Measurements from ENCODE around the gene C6orf132.

The C6orf132 gene

GRCh38 chr6:42140032-42140431 is 2.4 kb downstream of the C6orf132 start:
- no peaks in the 10 kb centered on the region for H3K79me2 ChIP-seq (ENCODE audit: control insufficient read depth, low read length)
- peaks cover 33% of the 10 kb centered on the region for H3K27me3 ChIP-seq (ENCODE audit: control insufficient read depth, low read length)
- TF ChIP-seq EZH2phosphoT487 (IDR thresholded peaks at IDR 0.05; ENCODE audit: borderline replicate concordance, low read length), result no peak
- H3K4me1 ChIP-seq (ENCODE audit: control insufficient read depth, low read length), result peaks cover 18% of the 10 kb centered on the region
- no peaks in the 10 kb centered on the region for H3K9me2 ChIP-seq (replicated peaks; ENCODE audit: control insufficient read depth, low read length)
- H3K9me3 ChIP-seq (ENCODE audit: control insufficient read depth, insufficient read depth, low read length), result no peaks in the 10 kb centered on the region
- no peak overlapping the region for H3K27ac ChIP-seq (ENCODE audit: low read depth, low read length)
- no peaks in the 10 kb centered on the region for H3K36me3 ChIP-seq (ENCODE audit: control insufficient read depth, low read length)
- H3K4me3 ChIP-seq (ENCODE audit: low read length), result no peak overlapping the region
- H3K4me2 ChIP-seq (ENCODE audit: low read length), result no peak overlapping the region
- no peaks in the 10 kb centered on the region for H3F3A ChIP-seq (ENCODE audit: control insufficient read depth, insufficient read depth)
- H4K20me1 ChIP-seq (ENCODE audit: control insufficient read depth, insufficient read depth, low read depth, low read length), result no peaks in the 10 kb centered on the region

GRCh38 chr6:42138630-42139619 is 3.5 kb downstream of the C6orf132 start:
- no peak for TF ChIP-seq CTCF (IDR thresholded peaks at IDR 0.05; ENCODE audit: low read depth, low read length, poor library complexity, severe bottlenecking)
- Histone ChIP-seq H3F3A (ENCODE audit: control insufficient read depth, insufficient read depth) (no peaks in the 10 kb centered on the region), H4K20me1 (ENCODE audit: control insufficient read depth, insufficient read depth, low read depth, low read length) (no peaks in the 10 kb centered on the region), H3K4me2 (ENCODE audit: low read length) (no peak overlapping the region), H3K9me3 (ENCODE audit: control insufficient read depth, insufficient read depth, low read length) (no peaks in the 10 kb centered on the region), H3K9me2 (replicated peaks; ENCODE audit: control insufficient read depth, low read length) (no peaks in the 10 kb centered on the region), H3K36me3 (ENCODE audit: control insufficient read depth, low read length) (no peaks in the 10 kb centered on the region), H3K27me3 (ENCODE audit: control insufficient read depth, low read length) (peaks cover 33% of the 10 kb centered on the region), H3K79me2 (ENCODE audit: control insufficient read depth, low read length) (no peaks in the 10 kb centered on the region), H3K4me1 (ENCODE audit: control insufficient read depth, low read length) (peaks cover 18% of the 10 kb centered on the region), H3K4me3 (ENCODE audit: low read length) (no peak overlapping the region), H3K27ac (ENCODE audit: low read depth, low read length) (no peak overlapping the region)

GRCh38 chr6:42138190-42138589 is 4.2 kb downstream of the C6orf132 start:
- Histone ChIP-seq H3K9me2 (replicated peaks; ENCODE audit: control insufficient read depth, low read length) (no peaks in the 10 kb centered on the region), H3K36me3 (ENCODE audit: control insufficient read depth, low read length) (no peaks in the 10 kb centered on the region), H3K27ac (ENCODE audit: low read depth, low read length) (no peak overlapping the region), H3F3A (ENCODE audit: control insufficient read depth, insufficient read depth) (no peaks in the 10 kb centered on the region), H4K20me1 (ENCODE audit: control insufficient read depth, insufficient read depth, low read depth, low read length) (no peaks in the 10 kb centered on the region), H3K4me2 (ENCODE audit: low read length) (no peak overlapping the region), H3K4me3 (ENCODE audit: low read length) (no peak overlapping the region), H3K4me1 (ENCODE audit: control insufficient read depth, low read length) (peaks cover 18% of the 10 kb centered on the region), H3K27me3 (ENCODE audit: control insufficient read depth, low read length) (peaks cover 28% of the 10 kb centered on the region), H3K9me3 (ENCODE audit: control insufficient read depth, insufficient read depth, low read length) (no peaks in the 10 kb centered on the region), H3K79me2 (ENCODE audit: control insufficient read depth, low read length) (no peaks in the 10 kb centered on the region)
- TF ChIP-seq CTCF (IDR thresholded peaks at IDR 0.05; ENCODE audit: low read depth, low read length, poor library complexity, severe bottlenecking) (no peak), EZH2phosphoT487 (IDR thresholded peaks at IDR 0.05; ENCODE audit: borderline replicate concordance, low read length) (no peak)

GRCh38 chr6:42137194-42137753 is 5.1 kb downstream of the C6orf132 start:
- Histone ChIP-seq H3K36me3 (ENCODE audit: control insufficient read depth, low read length) (no peaks in the 10 kb centered on the region), H3K4me3 (ENCODE audit: low read length) (peak overlapping the region; percentile 65), H4K20me1 (ENCODE audit: control insufficient read depth, insufficient read depth, low read depth, low read length) (no peaks in the 10 kb centered on the region), H3K4me2 (ENCODE audit: low read length) (peak overlapping the region; percentile 85), H3F3A (ENCODE audit: control insufficient read depth, insufficient read depth) (no peaks in the 10 kb centered on the region), H3K79me2 (ENCODE audit: control insufficient read depth, low read length) (no peaks in the 10 kb centered on the region), H3K27me3 (ENCODE audit: control insufficient read depth, low read length) (peaks cover 22% of the 10 kb centered on the region), H3K27ac (ENCODE audit: low read depth, low read length) (peak overlapping the region; percentile 18; the same call in 1 of the 2 replicates), H3K4me1 (ENCODE audit: control insufficient read depth, low read length) (peaks cover 18% of the 10 kb centered on the region), H3K9me2 (replicated peaks; ENCODE audit: control insufficient read depth, low read length) (no peaks in the 10 kb centered on the region), H3K9me3 (ENCODE audit: control insufficient read depth, insufficient read depth, low read length) (no peaks in the 10 kb centered on the region)
- no peak for TF ChIP-seq CTCF (IDR thresholded peaks at IDR 0.05; ENCODE audit: low read depth, low read length, poor library complexity, severe bottlenecking)
- no peak for TF ChIP-seq EZH2phosphoT487 (IDR thresholded peaks at IDR 0.05; ENCODE audit: borderline replicate concordance, low read length)

Data from DOHH2 (cell line).